Activated T-helper 17 cell treated with anti-CD3 and anti-CD28 coated beads, Interleukin-2, amount 50 U/mL, for 72 hours (primary cell): ENCODE measurements around the gene TAP1. TPM values are rescaled to one million over a fixed set of nuclear protein-coding genes. Genes with fewer than 3 reads are reported as not detected.
"Not testable (repeated sequence)": the region's sequence is repeated elsewhere in the genome, so short reads cannot be mapped to it uniquely, and the experiment has no call there.

Source experiments
- ATAC-seq: fragments of 150-1000 bp; cut with Tn5 transposase; replicated peaks from 2 replicates; pipeline ENCODE4 v1.10.0; 2021; ENCODE audit warnings: mild to moderate bottlenecking, moderate library complexity
- H3K27ac Mint-ChIP-seq: one replicate; pipeline ENCODE4 v1.8.0; 2022; ENCODE audit warnings: mixed read lengths
- H3K27me3 Mint-ChIP-seq: one replicate; pipeline ENCODE4 v1.8.0; 2022; ENCODE audit warnings: mixed read lengths
- H3K36me3 Mint-ChIP-seq: one replicate; pipeline ENCODE4 v1.8.0; 2022; ENCODE audit warnings: low read depth, mild to moderate bottlenecking, mixed read lengths
- H3K4me1 Mint-ChIP-seq: one replicate; pipeline ENCODE4 v1.8.0; 2022; ENCODE audit warnings: mixed read lengths
- H3K4me3 Mint-ChIP-seq: one replicate; pipeline ENCODE4 v1.8.0; 2022; ENCODE audit warnings: mild to moderate bottlenecking, mixed read lengths
- H3K9me3 Mint-ChIP-seq: one replicate; pipeline ENCODE4 v1.8.0; 2022; ENCODE audit warnings: mixed read lengths
- total RNA-seq, 2 donors: library from RNA; stranded (reverse); gene quantifications; one replicate each; pipeline ENCODE4 v1.2.3, GENCODE V29; 2022

The TAP1 gene
- total RNA-seq, 2 donors from 2014 or later = 302 to 387 TPM

- no peaks in the 10 kb centered on the region for H3K9me3 Mint-ChIP-seq
- H3K27me3 Mint-ChIP-seq = no peaks in the 10 kb centered on the region
- H3K27ac Mint-ChIP-seq = no peak overlapping the region
- no peak overlapping the region for H3K4me3 Mint-ChIP-seq
- ATAC-seq = peak; percentile 23
- no peaks in the 10 kb centered on the region for H3K4me1 Mint-ChIP-seq
- peaks cover 7% of the 10 kb centered on the region for H3K36me3 Mint-ChIP-seq
Measured at GRCh38 chr6:32876603-32877002, 23.1 kb upstream of the TAP1 start.

- not testable (repeated sequence) for H3K27me3 Mint-ChIP-seq, ATAC-seq, H3K27ac Mint-ChIP-seq, H3K9me3 Mint-ChIP-seq, H3K4me3 Mint-ChIP-seq, H3K4me1 Mint-ChIP-seq, H3K36me3 Mint-ChIP-seq
Measured at GRCh38 chr6:32873947-32874346, 20.4 kb upstream of the TAP1 start.

DNA sequence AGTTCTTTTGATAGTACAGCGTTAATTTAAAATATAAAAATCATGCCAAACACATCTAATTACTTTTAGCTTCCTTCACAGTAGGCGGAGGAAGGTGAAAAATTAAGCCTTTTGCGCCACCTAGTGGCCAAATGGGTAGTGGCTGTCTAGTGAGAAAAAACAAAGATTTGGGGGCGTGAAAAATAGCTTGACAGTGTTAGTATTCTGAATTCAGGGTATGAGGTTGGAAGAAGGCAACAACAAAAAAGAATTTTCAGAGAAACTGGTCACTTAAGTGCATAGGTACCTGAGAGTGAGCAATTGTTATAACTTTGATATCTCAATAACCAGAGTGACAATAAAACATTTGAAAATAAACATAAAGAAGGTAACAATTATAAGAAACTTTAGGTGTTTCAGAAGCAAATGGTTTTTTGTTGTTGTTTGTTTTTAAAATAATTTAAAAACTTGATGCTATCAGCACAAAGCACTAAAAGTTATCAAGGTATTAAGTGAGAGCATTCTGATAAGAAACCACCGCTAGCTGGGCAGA, 14.8 kb upstream of the TAP1 start:
- peak; percentile 85 for ATAC-seq
- Mint-ChIP-seq H3K9me3 (no peaks in the 10 kb centered on the region), H3K4me3 (peak overlapping the region; percentile 25), H3K27ac (peak overlapping the region; percentile 11), H3K36me3 (peaks cover under 1% of the 10 kb centered on the region), H3K27me3 (peaks cover 4% of the 10 kb centered on the region), H3K4me1 (peaks cover 20% of the 10 kb centered on the region)

DNA sequence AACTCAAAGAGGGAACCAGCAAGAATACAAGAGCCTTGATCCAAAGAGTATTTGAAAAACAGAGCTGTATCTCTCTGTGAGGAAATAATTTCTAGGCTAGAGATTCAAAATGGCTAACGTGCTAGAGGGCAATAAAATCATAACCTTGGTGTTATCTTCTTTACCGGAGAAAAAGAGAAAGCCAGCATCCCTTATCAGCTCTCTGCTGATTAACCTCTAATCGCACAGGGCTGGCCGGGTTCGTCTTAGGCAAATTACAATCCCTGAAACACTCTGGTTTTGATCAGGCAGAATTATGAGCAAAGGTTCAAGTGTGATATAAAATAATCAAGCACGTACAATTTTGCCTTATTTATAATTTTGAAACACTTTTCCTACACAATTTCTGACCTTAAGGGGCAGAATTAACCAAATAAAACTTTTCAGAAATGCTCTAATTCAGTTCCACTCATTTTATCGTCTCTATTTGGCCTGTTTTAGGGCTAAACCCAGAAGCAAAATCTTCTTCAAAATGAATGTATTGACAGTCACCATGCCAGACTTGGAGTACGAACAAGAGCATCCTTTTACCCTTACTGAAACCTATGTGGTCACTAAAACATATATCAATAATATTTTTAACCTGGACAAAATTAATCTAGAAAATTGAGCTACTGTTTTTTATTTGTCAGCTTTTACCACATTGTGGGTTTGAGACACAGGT, 14.2 kb upstream of the TAP1 start:
- Mint-ChIP-seq H3K4me1 (peaks cover 20% of the 10 kb centered on the region), H3K4me3 (peak overlapping the region; percentile 25), H3K27me3 (peaks cover 4% of the 10 kb centered on the region), H3K9me3 (no peaks in the 10 kb centered on the region), H3K36me3 (peaks cover 6% of the 10 kb centered on the region), H3K27ac (peak overlapping the region; percentile 36)
- peak; percentile 23 for ATAC-seq

DNA sequence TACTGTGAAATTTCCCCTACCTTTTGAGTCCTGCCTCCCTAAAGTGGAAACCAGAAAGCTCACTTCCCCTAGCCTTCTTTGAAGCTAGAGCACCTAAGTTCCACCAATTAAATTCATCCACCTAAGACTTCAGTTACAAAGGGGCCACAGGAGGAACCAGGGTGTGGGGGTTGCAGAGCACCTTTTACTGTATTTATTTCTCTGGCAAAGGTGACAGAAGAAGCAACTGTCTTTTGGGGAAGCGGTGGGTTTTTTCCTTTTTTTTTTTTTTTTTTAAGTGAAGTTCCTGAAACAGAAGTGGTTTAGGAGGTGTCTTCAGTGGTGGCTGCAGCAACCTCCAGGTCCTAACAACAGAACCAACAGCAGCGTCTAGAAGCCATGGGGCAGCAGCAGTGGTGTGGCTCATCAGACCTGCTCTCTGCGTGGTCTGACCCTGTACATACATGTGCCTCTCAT, 13.5 kb upstream of the TAP1 start:
- peak; percentile 29 for ATAC-seq
- Mint-ChIP-seq H3K27me3 (peaks cover 4% of the 10 kb centered on the region), H3K9me3 (no peaks in the 10 kb centered on the region), H3K4me1 (peaks cover 20% of the 10 kb centered on the region), H3K27ac (peak overlapping the region; percentile 36), H3K4me3 (peak overlapping the region; percentile 25), H3K36me3 (peaks cover 12% of the 10 kb centered on the region)

DNA sequence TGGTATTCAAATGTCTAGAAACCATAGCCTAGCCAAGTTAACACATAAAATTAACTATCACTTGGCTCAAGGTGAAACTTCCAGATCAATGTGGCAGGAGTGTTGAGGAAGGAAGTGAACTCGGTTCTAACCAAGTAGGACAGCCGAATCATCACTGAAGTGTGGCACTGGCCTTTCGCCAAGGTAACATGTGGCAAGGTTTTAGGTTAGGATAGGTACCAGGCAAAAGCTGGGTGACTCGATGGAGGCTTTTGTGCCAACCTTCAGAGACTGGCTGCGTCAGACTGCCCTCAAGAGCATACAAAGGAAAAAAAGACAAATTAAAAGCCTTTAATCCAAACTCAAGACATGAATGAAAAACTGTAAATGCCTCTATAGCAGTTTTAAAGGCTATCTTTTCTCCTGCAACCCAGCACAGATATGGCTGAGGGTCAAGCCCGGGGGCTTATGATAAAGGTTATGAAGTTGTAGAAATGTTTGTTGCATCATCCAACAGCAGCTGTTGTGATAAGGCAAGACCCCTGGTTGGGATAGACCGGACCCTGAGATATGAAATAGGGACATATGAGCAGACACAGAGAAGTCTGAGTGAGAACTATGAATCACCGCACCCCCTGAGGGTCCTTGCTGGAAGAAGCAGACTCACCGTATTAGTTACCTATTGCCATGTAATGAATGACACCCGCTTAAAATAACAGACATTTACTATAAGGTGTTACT, 12.4 kb upstream of the TAP1 start:
- peaks cover 23% of the 10 kb centered on the region for H3K36me3 Mint-ChIP-seq
- ATAC-seq = no peak

GRCh38 chr6:32862725-32863124, 9.2 kb upstream of the TAP1 start:
- no peak overlapping the region for H3K4me3 Mint-ChIP-seq
- H3K27ac Mint-ChIP-seq = no peak overlapping the region
- peaks cover 34% of the 10 kb centered on the region for H3K4me1 Mint-ChIP-seq
- peaks cover 55% of the 10 kb centered on the region for H3K36me3 Mint-ChIP-seq
- H3K9me3 Mint-ChIP-seq = no peaks in the 10 kb centered on the region
- no peak for ATAC-seq
- no peaks in the 10 kb centered on the region for H3K27me3 Mint-ChIP-seq

More for the DNA sequence above, 12.4 kb upstream of the TAP1 start:
- Mint-ChIP-seq H3K4me3 (no peak overlapping the region), H3K4me1 (peaks cover 23% of the 10 kb centered on the region), H3K27me3 (peaks cover 4% of the 10 kb centered on the region), H3K27ac (peak overlapping the region; percentile 52), H3K9me3 (no peaks in the 10 kb centered on the region)

DNA sequence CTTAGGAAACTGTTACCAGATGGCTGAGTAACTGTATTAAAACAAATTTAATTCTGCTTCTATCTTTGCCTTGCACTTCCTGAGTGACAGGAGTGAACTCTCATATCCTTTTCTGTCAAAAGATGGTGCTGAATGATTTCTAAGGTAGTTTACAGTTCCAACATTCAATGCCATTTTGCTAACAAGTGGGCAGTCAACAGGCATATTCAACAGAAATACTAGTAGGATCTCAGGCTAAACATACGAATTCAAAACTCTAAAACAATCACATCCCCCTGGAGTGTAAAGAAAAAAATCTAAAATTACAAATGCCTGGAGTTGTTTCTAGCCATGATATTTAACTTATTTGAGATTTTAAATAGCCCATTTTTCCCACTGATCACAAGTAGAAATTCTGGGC, 7.2 kb upstream of the TAP1 start:
- H3K4me1 Mint-ChIP-seq = peaks cover 44% of the 10 kb centered on the region
- no peak for ATAC-seq
- H3K27ac Mint-ChIP-seq = peak overlapping the region; percentile 53
- H3K27me3 Mint-ChIP-seq = no peaks in the 10 kb centered on the region
- H3K36me3 Mint-ChIP-seq = peaks cover 75% of the 10 kb centered on the region
- no peaks in the 10 kb centered on the region for H3K9me3 Mint-ChIP-seq
- no peak overlapping the region for H3K4me3 Mint-ChIP-seq

- H3K4me3 Mint-ChIP-seq = peak overlapping the region; percentile 95
- peak overlapping the region; percentile 67 for H3K27ac Mint-ChIP-seq
- H3K4me1 Mint-ChIP-seq = peaks cover 39% of the 10 kb centered on the region
- peaks cover 93% of the 10 kb centered on the region for H3K36me3 Mint-ChIP-seq
- ATAC-seq = no peak
- H3K9me3 Mint-ChIP-seq = no peaks in the 10 kb centered on the region
- no peaks in the 10 kb centered on the region for H3K27me3 Mint-ChIP-seq
Measured at GRCh38 chr6:32858194-32858593, 4.7 kb upstream of the TAP1 start.

- H3K27ac Mint-ChIP-seq = peak overlapping the region; percentile 67
- no peaks in the 10 kb centered on the region for H3K27me3 Mint-ChIP-seq
- peaks cover 95% of the 10 kb centered on the region for H3K36me3 Mint-ChIP-seq
- H3K4me3 Mint-ChIP-seq = peak overlapping the region; percentile 95
- peaks cover 39% of the 10 kb centered on the region for H3K4me1 Mint-ChIP-seq
- no peak for ATAC-seq
- H3K9me3 Mint-ChIP-seq = no peaks in the 10 kb centered on the region
Measured at GRCh38 chr6:32857156-32857891, 3.8 kb upstream of the TAP1 start.

- Mint-ChIP-seq H3K36me3 (peaks cover 95% of the 10 kb centered on the region), H3K27me3 (no peaks in the 10 kb centered on the region), H3K4me3 (peak overlapping the region; percentile 95), H3K4me1 (peaks cover 40% of the 10 kb centered on the region), H3K27ac (peak overlapping the region; percentile 93), H3K9me3 (no peaks in the 10 kb centered on the region)
- no peak for ATAC-seq
Measured at GRCh38 chr6:32855467-32856174, 2.1 kb upstream of the TAP1 start.

GRCh38 chr6:32854376-32855178, 1.1 kb upstream of the TAP1 start:
- Mint-ChIP-seq H3K27me3 (no peaks in the 10 kb centered on the region), H3K36me3 (peaks cover 95% of the 10 kb centered on the region), H3K4me1 (peaks cover 45% of the 10 kb centered on the region), H3K27ac (peak overlapping the region; percentile 93), H3K4me3 (peak overlapping the region; percentile 95), H3K9me3 (no peaks in the 10 kb centered on the region)
- ATAC-seq = peak; percentile 22

GRCh38 chr6:32852844-32853540, 512 bp downstream of the TAP1 start:
- peak; percentile 69 for ATAC-seq
- Mint-ChIP-seq H3K27ac (peak overlapping the region; percentile 93), H3K4me1 (peaks cover 51% of the 10 kb centered on the region), H3K36me3 (peaks cover 95% of the 10 kb centered on the region), H3K9me3 (peaks cover 2% of the 10 kb centered on the region), H3K4me3 (peak overlapping the region; percentile 95), H3K27me3 (no peaks in the 10 kb centered on the region)
